Measurements from ENCODE around the gene HIPK1. TPM values are rescaled to one million over a fixed set of nuclear protein-coding genes. Genes with fewer than 3 reads are reported as not detected.

The HIPK1 gene
- total RNA-seq, 2 donors from 2014 or later, result 50.1 to 58.1 TPM

GRCh38 chr1:113929750-113930498 is 800 bp downstream of the HIPK1 start:
- TF ChIP-seq, protein P1, sequence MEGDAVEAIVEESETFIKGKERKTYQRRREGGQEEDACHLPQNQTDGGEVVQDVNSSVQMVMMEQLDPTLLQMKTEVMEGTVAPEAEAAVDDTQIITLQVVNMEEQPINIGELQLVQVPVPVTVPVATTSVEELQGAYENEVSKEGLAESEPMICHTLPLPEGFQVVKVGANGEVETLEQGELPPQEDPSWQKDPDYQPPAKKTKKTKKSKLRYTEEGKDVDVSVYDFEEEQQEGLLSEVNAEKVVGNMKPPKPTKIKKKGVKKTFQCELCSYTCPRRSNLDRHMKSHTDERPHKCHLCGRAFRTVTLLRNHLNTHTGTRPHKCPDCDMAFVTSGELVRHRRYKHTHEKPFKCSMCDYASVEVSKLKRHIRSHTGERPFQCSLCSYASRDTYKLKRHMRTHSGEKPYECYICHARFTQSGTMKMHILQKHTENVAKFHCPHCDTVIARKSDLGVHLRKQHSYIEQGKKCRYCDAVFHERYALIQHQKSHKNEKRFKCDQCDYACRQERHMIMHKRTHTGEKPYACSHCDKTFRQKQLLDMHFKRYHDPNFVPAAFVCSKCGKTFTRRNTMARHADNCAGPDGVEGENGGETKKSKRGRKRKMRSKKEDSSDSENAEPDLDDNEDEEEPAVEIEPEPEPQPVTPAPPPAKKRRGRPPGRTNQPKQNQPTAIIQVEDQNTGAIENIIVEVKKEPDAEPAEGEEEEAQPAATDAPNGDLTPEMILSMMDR (IDR thresholded peaks at IDR 0.05), result peak in 1 of 2 donors; percentile 41
- peaks cover 0 to 47% of the 10 kb centered on the region in 2 donors for H3K4me1 ChIP-seq
- peak overlapping the region; percentile 92 to 97 for H3K27ac ChIP-seq
- H3K4me3 ChIP-seq, result peak overlapping the region; percentile 79 to 85
- no peaks in the 10 kb centered on the region for H3K9me3 ChIP-seq
- no peaks in the 10 kb centered on the region for H3K36me3 ChIP-seq
- H3K27me3 ChIP-seq, result no peaks in the 10 kb centered on the region
- DNase-seq (ENCODE audit: low spot score), result peak; percentile 61

- Histone ChIP-seq H3K4me1 (peaks cover 0 to 50% of the 10 kb centered on the region in 2 donors), H3K9me3 (no peaks in the 10 kb centered on the region), H3K4me3 (peak overlapping the region; percentile 79 to 85), H3K27me3 (no peaks in the 10 kb centered on the region), H3K27ac (peak overlapping the region; percentile 92 to 97), H3K36me3 (no peaks in the 10 kb centered on the region)
- no peak for DNase-seq (ENCODE audit: low spot score)
- TF ChIP-seq, protein P1 (IDR thresholded peaks at IDR 0.05), result no peak
Measured at GRCh38 chr1:113930499-113931161, 1.5 kb downstream of the HIPK1 start.

GRCh38 chr1:113931451-113931851 is 2.3 kb downstream of the HIPK1 start:
- no peaks in the 10 kb centered on the region for H3K36me3 ChIP-seq
- H3K27ac ChIP-seq, result peak overlapping the region; percentile 92 to 97
- no peaks in the 10 kb centered on the region for H3K9me3 ChIP-seq
- DNase-seq (ENCODE audit: low spot score), result no peak
- H3K4me1 ChIP-seq, result peaks cover 0 to 57% of the 10 kb centered on the region in 2 donors
- TF ChIP-seq, protein P1 (IDR thresholded peaks at IDR 0.05), result no peak
- peak overlapping the region; percentile 79 to 85 for H3K4me3 ChIP-seq
- H3K27me3 ChIP-seq, result no peaks in the 10 kb centered on the region

- peaks cover 0 to 58% of the 10 kb centered on the region in 2 donors for H3K4me1 ChIP-seq
- no peaks in the 10 kb centered on the region for H3K9me3 ChIP-seq
- TF ChIP-seq, protein P1 (IDR thresholded peaks at IDR 0.05), result no peak
- no peaks in the 10 kb centered on the region for H3K27me3 ChIP-seq
- H3K27ac ChIP-seq, result no peak overlapping the region
- no peak overlapping the region for H3K4me3 ChIP-seq
- no peaks in the 10 kb centered on the region for H3K36me3 ChIP-seq
- no peak for DNase-seq (ENCODE audit: low spot score)
Measured at GRCh38 chr1:113934006-113934405, 4.9 kb downstream of the HIPK1 start.

DNA sequence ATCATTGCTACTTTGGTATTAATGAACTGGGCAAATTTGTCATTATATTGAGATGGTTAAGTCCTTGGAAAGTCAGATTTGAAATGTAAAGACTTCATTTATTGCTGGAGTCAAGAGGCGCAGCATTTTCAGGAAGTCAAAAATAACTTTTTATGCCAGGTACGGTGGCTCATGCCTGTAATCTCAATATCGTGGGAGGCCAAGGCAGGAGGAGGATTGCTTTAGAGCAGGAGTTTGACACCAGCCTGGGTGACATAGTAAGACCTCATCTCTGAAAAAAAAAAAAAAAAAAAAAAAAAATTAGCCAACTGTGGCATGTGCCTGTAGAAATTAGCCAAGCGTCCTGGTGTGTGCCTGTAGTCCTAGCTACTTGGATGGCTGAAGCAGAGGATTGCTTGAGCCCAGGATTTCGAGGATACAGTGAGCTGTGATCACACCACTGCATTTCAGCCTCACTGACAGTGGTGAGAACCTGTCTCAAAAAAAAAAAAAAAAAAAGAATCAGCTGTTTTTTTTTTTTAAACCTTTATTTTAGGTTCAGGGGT is 5.5 kb downstream of the HIPK1 start:
- Histone ChIP-seq H3K36me3 (no peaks in the 10 kb centered on the region), H3K4me1 (peaks cover 0 to 58% of the 10 kb centered on the region in 2 donors)
- TF ChIP-seq, protein P1 (IDR thresholded peaks at IDR 0.05), result no peak

More for the DNA sequence above, 5.5 kb downstream of the HIPK1 start:
- DNase-seq (ENCODE audit: low spot score), result no peak
- Histone ChIP-seq H3K4me3 (no peak overlapping the region), H3K27ac (no peak overlapping the region), H3K9me3 (no peaks in the 10 kb centered on the region), H3K27me3 (no peaks in the 10 kb centered on the region)

Data from right atrium auricular region (tissue), 2 donors.